Urothelium cell line (cell line): ENCODE results near the gene RPRML.

Experiments
- DNase-seq: peaks from one replicate; pipeline ENCODE4 v3.0.0; 2011; ENCODE audit warnings: low spot score, mixed read lengths
- FAIRE-seq: peaks from 2 replicates; lab custom pipeline; 2011; peaks lifted over from hg19 to GRCh38; lab: Jason Lieb, UNC

Gene RPRML

GRCh38 chr17:46948544-46948943 is 30.5 kb downstream of the RPRML start:
- no peak for FAIRE-seq

GRCh38 chr17:46947216-46947615 is 31.8 kb downstream of the RPRML start:
- DNase-seq (no peak), FAIRE-seq (no peak)

More at GRCh38 chr17:46948544-46948943, 30.5 kb downstream of the RPRML start:
- DNase-seq = no peak

- FAIRE-seq (no peak), DNase-seq (no peak)
Measured at GRCh38 chr17:46944931-46945330, 34.1 kb downstream of the RPRML start.

GRCh38 chr17:46943501-46944393 is 35.3 kb downstream of the RPRML start:
- no peak for DNase-seq

GRCh38 chr17:46943218-46943500 is 35.9 kb downstream of the RPRML start:
- FAIRE-seq = no peak
- DNase-seq = no peak

More at GRCh38 chr17:46943501-46944393, 35.3 kb downstream of the RPRML start:
- peak; percentile 37 for FAIRE-seq

- peak; percentile 81 for DNase-seq
- FAIRE-seq = no peak
Measured at GRCh38 chr17:46942441-46943217, 36.4 kb downstream of the RPRML start.

- DNase-seq (peak; percentile 86), FAIRE-seq (no peak)
Measured at GRCh38 chr17:46940692-46941404, 38.2 kb downstream of the RPRML start.

GRCh38 chr17:46935658-46936266 is 43.3 kb downstream of the RPRML start:
- FAIRE-seq = no peak
- no peak for DNase-seq

GRCh38 chr17:46931596-46931995 is 47.5 kb downstream of the RPRML start:
- DNase-seq = no peak
- FAIRE-seq = no peak

GRCh38 chr17:46930051-46930450 is 49.0 kb downstream of the RPRML start:
- no peak for DNase-seq
- FAIRE-seq = no peak

- no peak for FAIRE-seq
- no peak for DNase-seq
Measured at GRCh38 chr17:46929413-46929812, 49.6 kb downstream of the RPRML start.

GRCh38 chr17:46928467-46929261 is 50.4 kb downstream of the RPRML start:
- FAIRE-seq = no peak
- DNase-seq = no peak
